HepG2 (cell line): ENCODE measurements around the gene TMX3. TPM values are rescaled to one million over a fixed set of nuclear protein-coding genes. Genes with fewer than 3 reads are reported as not detected.

ENCODE experiments used
- KDM2A ChIP-seq: sonication (generic); formaldehyde crosslinking; IDR thresholded peaks from 2 replicates; pipeline ENCODE4 v1.4.0; 2020; ENCODE audit warnings: low read depth, missing genetic modification reagents, borderline replicate concordance
- MTERF4 ChIP-seq: sonication (generic); formaldehyde crosslinking; IDR thresholded peaks from 2 replicates; pipeline ENCODE4 v1.8.0; 2023; ENCODE audit warnings: mild to moderate bottlenecking, missing genetic modification reagents
- MXI1 ChIP-seq: IDR thresholded peaks from 3 replicates; pipeline ENCODE4 v1.6.1; 2012; ENCODE audit warnings: low read depth, low read length, inconsistent platforms, borderline replicate concordance
- ZBTB49 ChIP-seq: sonication (generic); formaldehyde crosslinking; IDR thresholded peaks from 2 replicates; pipeline ENCODE4 v1.4.0; 2020; ENCODE audit warnings: missing genetic modification reagents, borderline replicate concordance
- ZBTB8A ChIP-seq: sonication (generic); formaldehyde crosslinking; IDR thresholded peaks from 2 replicates; pipeline ENCODE4 v1.4.0; 2020; ENCODE audit warnings: mild to moderate bottlenecking, low read depth, missing genetic modification reagents, borderline replicate concordance
- ZKSCAN8 ChIP-seq: IDR thresholded peaks from 2 replicates; pipeline ENCODE4 v1.6.1; 2016; ENCODE audit warnings: borderline replicate concordance, missing genetic modification reagents, missing compliant biosample characterization
- polyA plus RNA-seq, 8 experiments: library from polyadenylated mRNA; depleted of rRNA in 3 of 8; stranded (reverse) in 7 of 8; unstranded in 1 of 8; fragments of >200 nt; fragmentation: Illumina TruSeq in 4 of 8; extraction: Trizol in 4 of 8; gene quantifications; 2 replicates each; pipeline versions ENCODE4 v1.2.1 to v1.2.3, GENCODE V29; 2011 to 2016; ENCODE audit warnings: low read depth in 4 of 8, missing spikeins in 1 of 8, mixed read lengths in 1 of 8; ENCODE audit not compliant: insufficient read depth in 1 of 8
- total RNA-seq, 5 experiments: library from RNA; depleted of rRNA; stranded (reverse); fragments of >200 nt; fragmentation: Illumina TruSeq; extraction: Trizol; gene quantifications; 2 replicates each; pipeline ENCODE4 v1.2.3, GENCODE V29; 2016; ENCODE audit warnings: low read depth in 1 of 5
- TF ChIP-seq, protein P1 (sequence below): IDR thresholded peaks from 2 replicates; pipeline ENCODE4 v1.6.1; 2018; ENCODE audit warnings: missing genetic modification reagents, mild to moderate bottlenecking, missing compliant biosample characterization
- TF ChIP-seq, protein P2 (sequence below): sonication (generic); formaldehyde crosslinking; IDR thresholded peaks from 2 replicates; pipeline ENCODE4 v1.4.0; 2020; ENCODE audit warnings: mild to moderate bottlenecking, missing genetic modification reagents

Gene TMX3
- total and polyA plus RNA-seq, 2 of the 13 experiments (the other 11 are each of a cell fraction or from before 2014, with no cell fraction given), result 12.9 to 25.0 TPM

- TF ChIP-seq MTERF4 (CRISPR knock-in tag) (no peak), ZBTB8A (no peak), ZBTB49 (CRISPR knock-in tag) (no peak), ZKSCAN8 (CRISPR knock-in tag) (no peak), KDM2A (CRISPR knock-in tag) (no peak), MXI1 (no peak)
- TF ChIP-seq, protein P1, sequence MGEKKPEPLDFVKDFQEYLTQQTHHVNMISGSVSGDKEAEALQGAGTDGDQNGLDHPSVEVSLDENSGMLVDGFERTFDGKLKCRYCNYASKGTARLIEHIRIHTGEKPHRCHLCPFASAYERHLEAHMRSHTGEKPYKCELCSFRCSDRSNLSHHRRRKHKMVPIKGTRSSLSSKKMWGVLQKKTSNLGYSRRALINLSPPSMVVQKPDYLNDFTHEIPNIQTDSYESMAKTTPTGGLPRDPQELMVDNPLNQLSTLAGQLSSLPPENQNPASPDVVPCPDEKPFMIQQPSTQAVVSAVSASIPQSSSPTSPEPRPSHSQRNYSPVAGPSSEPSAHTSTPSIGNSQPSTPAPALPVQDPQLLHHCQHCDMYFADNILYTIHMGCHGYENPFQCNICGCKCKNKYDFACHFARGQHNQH, result no peak
- TF ChIP-seq, protein P2, sequence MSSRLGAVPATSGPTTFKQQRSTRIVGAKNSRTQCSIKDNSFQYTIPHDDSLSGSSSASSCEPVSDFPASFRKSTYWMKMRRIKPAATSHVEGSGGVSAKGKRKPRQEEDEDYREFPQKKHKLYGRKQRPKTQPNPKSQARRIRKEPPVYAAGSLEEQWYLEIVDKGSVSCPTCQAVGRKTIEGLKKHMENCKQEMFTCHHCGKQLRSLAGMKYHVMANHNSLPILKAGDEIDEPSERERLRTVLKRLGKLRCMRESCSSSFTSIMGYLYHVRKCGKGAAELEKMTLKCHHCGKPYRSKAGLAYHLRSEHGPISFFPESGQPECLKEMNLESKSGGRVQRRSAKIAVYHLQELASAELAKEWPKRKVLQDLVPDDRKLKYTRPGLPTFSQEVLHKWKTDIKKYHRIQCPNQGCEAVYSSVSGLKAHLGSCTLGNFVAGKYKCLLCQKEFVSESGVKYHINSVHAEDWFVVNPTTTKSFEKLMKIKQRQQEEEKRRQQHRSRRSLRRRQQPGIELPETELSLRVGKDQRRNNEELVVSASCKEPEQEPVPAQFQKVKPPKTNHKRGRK (CRISPR knock-in tag), result no peak
- TF ChIP-seq, all 625 proteins: peak for 0
These were observed 8.6 kb upstream of the TMX3 start (continued) for GRCh38 chr18:68723539-68723938.
